ENCODE measurements around the gene FAM168A.
A peak's percentile ranks its signal among the peaks of the same experiment; 100 is the strongest.

Gene FAM168A

GRCh38 chr11:73388265-73389133, 209.4 kb downstream of the FAM168A start:
- no peak for DNase-seq (ENCODE audit: low spot score)

- no peak for DNase-seq (ENCODE audit: low spot score)
Observed at GRCh38 chr11:73387594-73388264, 210.2 kb downstream of the FAM168A start.

- no peak for DNase-seq (ENCODE audit: low spot score)
Observed at GRCh38 chr11:73386546-73386945, 211.4 kb downstream of the FAM168A start.

- DNase-seq (ENCODE audit: low spot score), result no peak
Observed at GRCh38 chr11:73386016-73386415, 211.9 kb downstream of the FAM168A start.

GRCh38 chr11:73384872-73385689, 212.8 kb downstream of the FAM168A start:
- DNase-seq (ENCODE audit: low spot score), result peak; percentile 68

- no peak for DNase-seq (ENCODE audit: low spot score)
Observed at GRCh38 chr11:73384531-73384871, 213.4 kb downstream of the FAM168A start.

GRCh38 chr11:73384125-73384441, 213.8 kb downstream of the FAM168A start:
- no peak for DNase-seq (ENCODE audit: low spot score)

- DNase-seq (ENCODE audit: low spot score), result peak; percentile 92
Observed at GRCh38 chr11:73383249-73384124, 214.4 kb downstream of the FAM168A start.

GRCh38 chr11:73382747-73383146, 215.2 kb downstream of the FAM168A start:
- DNase-seq (ENCODE audit: low spot score), result no peak

- no peak for DNase-seq (ENCODE audit: low spot score)
Observed at GRCh38 chr11:73382183-73382582, 215.7 kb downstream of the FAM168A start.

- no peak for DNase-seq (ENCODE audit: low spot score)
Observed at GRCh38 chr11:73381589-73381988, 216.3 kb downstream of the FAM168A start.

- DNase-seq (ENCODE audit: low spot score), result no peak
Observed at GRCh38 chr11:73380897-73381410, 217.0 kb downstream of the FAM168A start.

- no peak for DNase-seq (ENCODE audit: low spot score)
Observed at GRCh38 chr11:73380331-73380730, 217.6 kb downstream of the FAM168A start.

- no peak for DNase-seq (ENCODE audit: low spot score)
Observed at GRCh38 chr11:73379189-73379880, 218.6 kb downstream of the FAM168A start.

GRCh38 chr11:73376803-73377629, 220.9 kb downstream of the FAM168A start:
- DNase-seq (ENCODE audit: low spot score), result peak; percentile 58

GRCh38 chr11:73376160-73376802, 221.6 kb downstream of the FAM168A start, which contains the start of gene RELT:
Gene RELT (plus strand): TSS chr11:73376399. CDS start chr11:73389137, 12,738 bp downstream.
- peak; percentile 85 for DNase-seq (ENCODE audit: low spot score)

GRCh38 chr11:73375830-73376159, 222.1 kb downstream of the FAM168A start:
- DNase-seq (ENCODE audit: low spot score), result no peak

GRCh38 chr11:73374151-73374550, 223.8 kb downstream of the FAM168A start:
- DNase-seq (ENCODE audit: low spot score), result peak; percentile 70

GRCh38 chr11:73372375-73372993, 225.4 kb downstream of the FAM168A start:
- no peak for DNase-seq (ENCODE audit: low spot score)
